PC-3 (cell line): Measurements from ENCODE around the gene NOD1.

Source experiments
- EZH2 ChIP-seq: fragments of 300-600 bp; sonication (generic); IDR thresholded peaks from one replicate; pipeline ENCODE4 v1.6.1; 2017; ENCODE audit warnings: antibody characterized with exemption, mild to moderate bottlenecking, low read length; ENCODE audit not compliant: unreplicated experiment
- EZH2phosphoT487 ChIP-seq: fragments of 300-600 bp; sonication (generic); IDR thresholded peaks from 2 replicates; pipeline ENCODE4 v1.6.1; 2018; ENCODE audit warnings: mild to moderate bottlenecking, antibody characterized with exemption, low read length, borderline replicate concordance
- TF ChIP-seq, protein P1 (sequence below): fragments of 300-600 bp; sonication (generic); conservative IDR thresholded peaks from 2 replicates; pipeline ENCODE4 v1.5.1; 2017; ENCODE audit warnings: antibody characterized with exemption, low read depth, mild to moderate bottlenecking, low read length

DNA sequence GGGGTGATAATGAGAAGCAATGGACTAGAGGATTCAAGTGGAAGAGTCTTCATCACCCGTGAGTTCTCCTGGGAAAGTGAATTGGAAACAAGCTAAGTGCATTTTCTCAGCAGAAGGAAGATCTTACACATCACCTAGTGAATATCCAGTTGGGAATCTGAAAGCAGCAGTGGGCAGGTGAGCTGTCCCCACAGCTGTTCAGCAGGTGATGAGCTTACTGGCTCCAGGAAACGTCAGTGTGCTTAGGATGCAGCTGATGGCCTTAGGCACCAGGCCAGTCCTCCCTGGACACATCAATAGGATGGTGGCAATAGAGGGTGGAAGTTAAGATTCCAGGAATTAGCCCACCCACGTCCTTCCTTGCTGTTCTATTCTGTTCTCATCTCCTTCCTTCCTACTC lies 66.7 kb downstream of the NOD1 start:
- TF ChIP-seq, protein P1, sequence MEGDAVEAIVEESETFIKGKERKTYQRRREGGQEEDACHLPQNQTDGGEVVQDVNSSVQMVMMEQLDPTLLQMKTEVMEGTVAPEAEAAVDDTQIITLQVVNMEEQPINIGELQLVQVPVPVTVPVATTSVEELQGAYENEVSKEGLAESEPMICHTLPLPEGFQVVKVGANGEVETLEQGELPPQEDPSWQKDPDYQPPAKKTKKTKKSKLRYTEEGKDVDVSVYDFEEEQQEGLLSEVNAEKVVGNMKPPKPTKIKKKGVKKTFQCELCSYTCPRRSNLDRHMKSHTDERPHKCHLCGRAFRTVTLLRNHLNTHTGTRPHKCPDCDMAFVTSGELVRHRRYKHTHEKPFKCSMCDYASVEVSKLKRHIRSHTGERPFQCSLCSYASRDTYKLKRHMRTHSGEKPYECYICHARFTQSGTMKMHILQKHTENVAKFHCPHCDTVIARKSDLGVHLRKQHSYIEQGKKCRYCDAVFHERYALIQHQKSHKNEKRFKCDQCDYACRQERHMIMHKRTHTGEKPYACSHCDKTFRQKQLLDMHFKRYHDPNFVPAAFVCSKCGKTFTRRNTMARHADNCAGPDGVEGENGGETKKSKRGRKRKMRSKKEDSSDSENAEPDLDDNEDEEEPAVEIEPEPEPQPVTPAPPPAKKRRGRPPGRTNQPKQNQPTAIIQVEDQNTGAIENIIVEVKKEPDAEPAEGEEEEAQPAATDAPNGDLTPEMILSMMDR: no peak
- TF ChIP-seq EZH2: no peak
- no peak for TF ChIP-seq EZH2phosphoT487
